Keratinocyte (primary cell): ENCODE results near the gene MAPK1. TPM values are rescaled to one million over a fixed set of nuclear protein-coding genes. Genes with fewer than 3 reads are reported as not detected.

ENCODE experiments used
- DNase-seq: peaks from one replicate; pipeline ENCODE4 v3.0.0-alpha.2; 2011; ENCODE audit warnings: low read depth, missing footprints, low spot score
- FAIRE-seq: peaks from 2 replicates; lab custom pipeline; 2011; peaks lifted over from hg19 to GRCh38; lab: Jason Lieb, UNC
- H2AFZ ChIP-seq: 2 replicates; pipeline ENCODE4 v1.6.0; 2012; ENCODE audit warnings: low read length, control low read depth, inconsistent platforms; ENCODE audit not compliant: control insufficient read depth
- H3K27ac ChIP-seq: 2 replicates; pipeline ENCODE4 v1.5.1; 2011; ENCODE audit warnings: low read length; ENCODE audit not compliant: control insufficient read depth, insufficient read depth
- H3K27me3 ChIP-seq: 3 replicates; pipeline ENCODE4 v1.6.0; 2011; ENCODE audit warnings: low read length; ENCODE audit not compliant: control insufficient read depth, insufficient read depth; ENCODE audit errors: extremely low read depth
- H3K36me3 ChIP-seq, 2 experiments: 2 replicates in 1 of 2; 3 replicates in 1 of 2; pipeline ENCODE4 v1.5.1; 2011; ENCODE audit warnings: low read length in 2 of 2, mild to moderate bottlenecking in 1 of 2; ENCODE audit not compliant: control insufficient read depth in 2 of 2, insufficient read depth in 2 of 2; ENCODE audit errors: extremely low read depth in 1 of 2
- H3K4me1 ChIP-seq: 3 replicates; pipeline ENCODE4 v1.5.1; 2011; ENCODE audit warnings: low read length; ENCODE audit not compliant: control insufficient read depth, insufficient read depth; ENCODE audit errors: extremely low read depth
- H3K4me2 ChIP-seq: 3 replicates; pipeline ENCODE4 v1.6.0; 2011; ENCODE audit warnings: low read depth, low read length; ENCODE audit not compliant: control insufficient read depth, insufficient read depth; ENCODE audit errors: extremely low read depth
- H3K4me3 ChIP-seq, 3 experiments: fragments of 200-600 bp in 1 of 3; sonication (generic) in 1 of 3; 2 replicates in 2 of 3; 3 replicates in 1 of 3; pipeline ENCODE4 v1.5.1; 2011 to 2016; ENCODE audit warnings: low read length in 3 of 3, mild to moderate bottlenecking in 3 of 3, control low read depth in 2 of 3, inconsistent platforms in 1 of 3, low read depth in 1 of 3, mixed read lengths in 1 of 3, mixed run types in 1 of 3, moderate library complexity in 1 of 3; ENCODE audit not compliant: control insufficient read depth in 2 of 3, insufficient read depth in 2 of 3; ENCODE audit errors: extremely low read depth in 1 of 3
- H3K79me2 ChIP-seq: 2 replicates; pipeline ENCODE4 v1.6.0; 2012; ENCODE audit warnings: low read length; ENCODE audit not compliant: control insufficient read depth, insufficient read depth
- H3K9ac ChIP-seq: 3 replicates; pipeline ENCODE4 v1.6.0; 2011; ENCODE audit warnings: low read length; ENCODE audit not compliant: control insufficient read depth, insufficient read depth; ENCODE audit errors: extremely low read depth
- H3K9me1 ChIP-seq: 3 replicates; pipeline ENCODE4 v1.6.0; 2011; ENCODE audit warnings: low read length; ENCODE audit not compliant: control insufficient read depth, insufficient read depth; ENCODE audit errors: extremely low read depth
- H3K9me3 ChIP-seq: 2 replicates; pipeline ENCODE4 v1.5.1; 2012; ENCODE audit warnings: low read depth, low read length; ENCODE audit not compliant: control insufficient read depth
- H4K20me1 ChIP-seq: 3 replicates; pipeline ENCODE4 v1.6.0; 2011; ENCODE audit warnings: low read length; ENCODE audit not compliant: control insufficient read depth, insufficient read depth; ENCODE audit errors: extremely low read depth
- CTCF ChIP-seq, 3 experiments: IDR thresholded peaks in 1 of 3; conservative IDR thresholded peaks in 1 of 3; optimal IDR thresholded peaks in 1 of 3; 2 replicates in 2 of 3; 3 replicates in 1 of 3; pipeline versions ENCODE3 to v1.5.1; 2011; ENCODE audit warnings: low read length in 3 of 3, mild to moderate bottlenecking in 3 of 3, moderate library complexity in 2 of 3, control low read depth in 1 of 3, inconsistent platforms in 1 of 3; ENCODE audit not compliant: insufficient read depth in 2 of 3; ENCODE audit errors: extremely low read depth in 1 of 3
- EZH2 ChIP-seq: IDR thresholded peaks from one replicate; pipeline ENCODE4 v1.6.1; 2012; ENCODE audit warnings: inconsistent platforms, mild to moderate bottlenecking, low read length, moderate library complexity
- dilution Hi-C: fragments of 300-500 bp; cut with MboI; formaldehyde crosslinking; loops from one replicate; pipeline ENCODE4 v1.7.0; 2020; ENCODE audit warnings: low sequenced_read_pairs; ENCODE audit not compliant: extremely low pct_ligation_motif_present
- polyA plus RNA-seq, 5 experiments: library from polyadenylated mRNA; depleted of rRNA in 3 of 5; stranded (reverse) in 3 of 5; stranded (forward) in 1 of 5; unstranded in 1 of 5; fragments of >200 nt; gene quantifications; 1 replicate in 1 of 5; 2 replicates in 3 of 5; 3 replicates in 1 of 5; pipeline versions ENCODE4 v1.2.1 to v1.2.3, GENCODE V29; 2011 to 2012; ENCODE audit warnings: missing spikeins in 2 of 5, low read depth in 1 of 5, low replicate concordance in 1 of 5

The MAPK1 gene
- polyA plus RNA-seq, 1 donor (not counting 4 experiments of a cell fraction or from before 2014, with no cell fraction given): 136 TPM

GRCh38 chr22:21841422-21841821 is 26.0 kb downstream of the MAPK1 start:
- H3K9ac ChIP-seq: no peak overlapping the region

GRCh38 chr22:21840236-21840823 is 27.1 kb downstream of the MAPK1 start:
- H3K4me3 ChIP-seq: no peak overlapping the region
- dilution Hi-C loops: no loop called here
- no peak overlapping the region for H3K9ac ChIP-seq
- no peak overlapping the region for H3K27ac ChIP-seq
- no peaks in the 10 kb centered on the region for H3K9me1 ChIP-seq
- no peak for TF ChIP-seq EZH2
- H3K79me2 ChIP-seq: peaks cover 77% of the 10 kb centered on the region
- FAIRE-seq: no peak
- H2AFZ ChIP-seq: no peak overlapping the region
- no peak for DNase-seq
- no peaks in the 10 kb centered on the region for H3K36me3 ChIP-seq
- no peak overlapping the region for H3K4me2 ChIP-seq
- H4K20me1 ChIP-seq: peaks cover 11% of the 10 kb centered on the region
- no peaks in the 10 kb centered on the region for H3K9me3 ChIP-seq
- peaks cover 17% of the 10 kb centered on the region for H3K4me1 ChIP-seq
- H3K27me3 ChIP-seq: no peaks in the 10 kb centered on the region

More at GRCh38 chr22:21841422-21841821, 26.0 kb downstream of the MAPK1 start:
- H3K79me2 ChIP-seq: peaks cover 77% of the 10 kb centered on the region
- no peaks in the 10 kb centered on the region for H3K9me3 ChIP-seq
- H3K27ac ChIP-seq: no peak overlapping the region
- no peak for FAIRE-seq
- dilution Hi-C loops: no loop called here
- no peak overlapping the region for H3K4me2 ChIP-seq
- no peak for DNase-seq
- TF ChIP-seq EZH2 (no peak), CTCF (optimal IDR thresholded peaks at IDR 0.05 in 1 of 3, IDR thresholded peaks at IDR 0.05 in 1 of 3, conservative IDR thresholded peaks at IDR 0.05 in 1 of 3; ENCODE audit: extremely low read depth in 1 of 3, insufficient read depth in 2 of 3, low read length in 3 of 3) (no peak)
- H2AFZ ChIP-seq: no peak overlapping the region
- peaks cover 9% of the 10 kb centered on the region for H4K20me1 ChIP-seq
- H3K9me1 ChIP-seq: no peaks in the 10 kb centered on the region
- H3K36me3 ChIP-seq: no peaks in the 10 kb centered on the region
- H3K27me3 ChIP-seq: no peaks in the 10 kb centered on the region
- peaks cover 11% of the 10 kb centered on the region for H3K4me1 ChIP-seq
- H3K4me3 ChIP-seq: no peak overlapping the region

- TF ChIP-seq CTCF (optimal IDR thresholded peaks at IDR 0.05 in 1 of 3, IDR thresholded peaks at IDR 0.05 in 1 of 3, conservative IDR thresholded peaks at IDR 0.05 in 1 of 3; ENCODE audit: extremely low read depth in 1 of 3, insufficient read depth in 2 of 3, low read length in 3 of 3) (no peak), EZH2 (no peak)
- no peaks in the 10 kb centered on the region for H3K36me3 ChIP-seq
- H2AFZ ChIP-seq: no peak overlapping the region
- no peak for DNase-seq
- peaks cover 16% of the 10 kb centered on the region for H4K20me1 ChIP-seq
- no peak overlapping the region for H3K4me3 ChIP-seq
- no peak overlapping the region for H3K9ac ChIP-seq
- no peak for FAIRE-seq
- H3K9me3 ChIP-seq: no peaks in the 10 kb centered on the region
- H3K9me1 ChIP-seq: no peaks in the 10 kb centered on the region
- dilution Hi-C loops: no loop called here
- H3K4me2 ChIP-seq: no peak overlapping the region
- H3K27ac ChIP-seq: no peak overlapping the region
- H3K4me1 ChIP-seq: peaks cover 22% of the 10 kb centered on the region
- H3K79me2 ChIP-seq: peaks cover 80% of the 10 kb centered on the region
- no peaks in the 10 kb centered on the region for H3K27me3 ChIP-seq
Measured at GRCh38 chr22:21839765-21840140, 27.7 kb downstream of the MAPK1 start.
